Spleen (tissue), 11 donors: Measurements from ENCODE around the gene SMIM5. TPM values are rescaled to one million over a fixed set of nuclear protein-coding genes. Genes with fewer than 3 reads are reported as not detected.
A peak's percentile ranks its signal among the peaks of the same experiment; 100 is the strongest.

Experiments
- DNase-seq: peaks from one replicate; pipeline ENCODE4 v3.0.0-alpha.2; 2020
- H3K27ac ChIP-seq, 8 donors: fragments of 200-600 bp; sonication (generic) in 7 of 8; 1 replicate in 4 of 8; 2 replicates in 4 of 8; pipeline versions ENCODE4 v1.5.0 to v1.8.0; 2016 to 2021; ENCODE audit warnings: inconsistent platforms in 4 of 8, mild to moderate bottlenecking in 4 of 8, moderate library complexity in 1 of 8
- H3K27me3 ChIP-seq, 7 donors: fragments of 200-600 bp; sonication (generic) in 6 of 7; replicated peaks in 1 of 7; 1 replicate in 4 of 7; 2 replicates in 3 of 7; pipeline versions ENCODE4 v1.5.0 to v1.8.0; 2016 to 2021; ENCODE audit warnings: inconsistent platforms in 3 of 7, mild to moderate bottlenecking in 1 of 7
- H3K36me3 ChIP-seq, 6 donors: fragments of 200-600 bp; sonication (generic) in 5 of 6; 1 replicate in 4 of 6; 2 replicates in 2 of 6; pipeline versions ENCODE4 v1.5.0 to v1.8.0; 2016 to 2021; ENCODE audit warnings: inconsistent platforms in 2 of 6
- H3K4me1 ChIP-seq, 6 donors: fragments of 200-600 bp; sonication (generic) in 5 of 6; 1 replicate in 3 of 6; 2 replicates in 3 of 6; pipeline versions ENCODE4 v1.5.0 to v1.8.0; 2016 to 2021; ENCODE audit warnings: inconsistent platforms in 3 of 6
- H3K4me3 ChIP-seq, 8 donors: fragments of 200-600 bp; sonication (generic) in 7 of 8; 1 replicate in 4 of 8; 2 replicates in 4 of 8; pipeline versions ENCODE4 v1.5.0 to v1.8.0; 2016 to 2021; ENCODE audit warnings: inconsistent platforms in 4 of 8, mild to moderate bottlenecking in 4 of 8, moderate library complexity in 2 of 8
- H3K9me3 ChIP-seq, 8 donors: fragments of 200-600 bp; sonication (generic) in 7 of 8; 1 replicate in 4 of 8; 2 replicates in 4 of 8; pipeline versions ENCODE4 v1.5.0 to v1.8.0; 2016 to 2021; ENCODE audit warnings: inconsistent platforms in 4 of 8
- CTCF ChIP-seq, 11 experiments: fragments of 200-600 bp in 7 of 11; fragments of 450-650 bp in 4 of 11; sonication (generic) in 4 of 11; IDR thresholded peaks in 8 of 11; conservative IDR thresholded peaks in 3 of 11; 1 replicate in 7 of 11; 2 replicates in 4 of 11; pipeline versions ENCODE4 v1.4.0 to v1.8.0; 2016 to 2021; ENCODE audit warnings: antibody characterized with exemption in 11 of 11, inconsistent platforms in 4 of 11, mild to moderate bottlenecking in 1 of 11
- POLR2A ChIP-seq, 3 donors: fragments of 450-650 bp; IDR thresholded peaks; one replicate each; pipeline ENCODE4 v1.5.1; 2017; ENCODE audit warnings: antibody characterized with exemption in 3 of 3, mild to moderate bottlenecking in 1 of 3
- POLR2AphosphoS5 ChIP-seq, 3 donors: sonication (generic); formaldehyde crosslinking; IDR thresholded peaks; one replicate each; pipeline ENCODE4 v1.5.1; 2017; ENCODE audit warnings: antibody characterized with exemption in 3 of 3
- WGBS, 5 donors: extraction: QIAGEN DNeasy Blood & Tissue Kit in 3 of 5; methylation state at CpG; one replicate each; pipeline versions ENCODE4 v1.1.5 to v1.1.7; 2013 to 2018; 5-methylcytosine and 5-hydroxymethylcytosine counted together
- intact Hi-C: fragments of 100-400 bp; cut with DNase I; formaldehyde crosslinking; loops from one replicate; pipeline ENCODE4 v1.15.0; 2023; ENCODE audit warnings: low total_unique reads
- polyA plus RNA-seq, 3 donors: library from polyadenylated mRNA; stranded (reverse); fragments of 200-250 nt; gene quantifications; one replicate each; pipeline ENCODE4 v1.2.1, GENCODE V29; 2013
- total RNA-seq, 7 donors: library from RNA; depleted of rRNA in 3 of 7; stranded (reverse); fragments of >200 nt in 3 of 7; fragmentation: NEBNext Ultra II Directional in 4 of 7; extraction: Animal tissue kit (Norgen Biotek cat#: 25700) in 4 of 7; gene quantifications; one replicate each; pipeline versions ENCODE4 v1.1.0 to v1.2.1, GENCODE V29; 2016 to 2021
- donor health status: healthy with polysubstance abuse.
- donor health status: DM: no; HTN: no; CAD: no; lungs with moderate emphysema.
- donor health status: DM: no; HTN: no; CAD: no.
- donor health status: Bipolar disorder and iron deficiency.
- donor health status: healthy.
- donor health status: DM: no; HTN: no; CAD: no.
- donor health status: DM: yes; HTN: yes; CAD: no.

Gene SMIM5
- total and polyA plus RNA-seq, 10 donors = 2.1 to 5.1 (median 3.7) TPM

DNA sequence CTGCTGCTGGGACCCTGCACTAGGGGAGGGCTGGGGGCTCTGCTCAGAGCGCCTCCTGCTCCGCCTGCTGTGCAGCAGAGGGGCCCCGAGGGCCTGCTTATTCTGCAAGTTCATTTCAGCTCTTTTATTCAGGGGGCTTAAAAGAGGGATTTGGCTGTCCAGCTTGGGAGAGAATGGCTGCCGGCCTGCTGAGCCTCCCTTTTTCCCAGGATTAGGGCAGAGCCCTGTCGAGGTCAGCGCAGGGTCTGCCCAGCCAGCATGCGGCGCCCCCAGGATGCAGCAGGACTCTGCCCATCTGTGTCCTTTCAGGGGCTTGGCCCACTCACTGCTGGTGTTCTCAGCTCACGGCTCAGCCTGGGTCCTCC lies 1.1 kb downstream of the SMIM5 start:
- intact Hi-C loops = no loop called here
- Histone ChIP-seq H3K4me3 (peak overlapping the region in 1 of 8 donors; percentile 7), H3K9me3 (no peaks in the 10 kb centered on the region), H3K36me3 (peaks cover 0 to 54% (median 9%) of the 10 kb centered on the region in 6 donors), H3K27me3 (no peaks in the 10 kb centered on the region), H3K4me1 (peaks cover 14 to 24% (median 21%) of the 10 kb centered on the region in 6 donors), H3K27ac (peak overlapping the region in 5 of 8 donors; percentile 51 to 73 (median 68))
- 78 to 95% (median 87%) methylated on average over 7 to 9 of the region's 9 CpGs for WGBS, 5 donors
- DNase-seq = no peak
- no peak for TF ChIP-seq CTCF (IDR thresholded peaks at IDR 0.05 in 8 of 11, conservative IDR thresholded peaks at IDR 0.05 in 3 of 11)
- no peak for TF ChIP-seq POLR2A (IDR thresholded peaks at IDR 0.05)
- TF ChIP-seq POLR2AphosphoS5 (IDR thresholded peaks at IDR 0.05) = no peak

DNA sequence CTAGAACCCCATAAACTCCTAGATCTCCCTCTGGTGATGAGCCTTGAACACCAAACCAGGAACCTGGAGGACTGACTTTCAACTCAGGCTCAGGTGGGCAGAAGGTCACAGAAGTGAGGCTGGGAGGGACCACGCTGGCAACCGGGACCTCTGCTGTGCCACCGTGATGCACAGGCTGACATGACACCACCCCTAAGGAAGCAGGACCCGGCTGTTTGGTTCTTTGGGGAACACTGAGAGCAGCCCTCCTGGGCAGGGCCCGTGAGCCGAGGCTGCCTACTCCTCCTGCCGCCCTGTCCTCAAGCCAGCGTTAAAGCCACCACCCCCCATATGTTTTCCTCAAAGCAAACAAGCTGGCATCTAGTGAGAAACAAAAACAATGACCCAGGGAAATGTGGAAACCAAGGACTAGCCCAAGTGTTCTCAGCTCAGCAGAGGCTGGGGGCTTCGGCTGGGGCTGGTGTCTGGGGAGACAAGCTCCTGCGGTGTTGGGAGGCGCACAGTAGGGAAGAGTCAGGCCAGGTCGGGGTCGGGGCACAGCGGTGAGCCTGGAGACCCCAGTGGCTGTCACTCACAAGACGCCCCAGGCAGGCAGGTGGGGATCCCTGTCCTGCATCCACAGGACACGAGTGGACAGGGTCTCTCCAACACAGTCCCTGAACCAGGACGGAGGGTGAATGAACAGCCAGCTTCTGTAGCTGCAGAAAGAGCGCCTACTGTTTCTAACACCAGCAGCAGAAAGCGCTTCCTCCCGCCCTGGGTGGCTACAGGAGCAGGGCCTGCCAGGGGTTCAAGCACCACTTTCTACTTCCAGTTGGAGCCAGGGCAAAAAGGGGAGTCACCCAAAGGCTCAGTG lies 1.7 kb downstream of the SMIM5 start:
- H3K4me3 ChIP-seq = no peak overlapping the region
- peaks cover 0 to 54% (median 10%) of the 10 kb centered on the region in 6 donors for H3K36me3 ChIP-seq
- peak overlapping the region in 1 of 8 donors; percentile 73 for H3K27ac ChIP-seq
- 87 to 92% (median 90%) methylated on average over 15 to 20 of the region's 20 CpGs for WGBS, 5 donors
- H3K27me3 ChIP-seq = no peaks in the 10 kb centered on the region
- peak; percentile 63 for DNase-seq
- no peaks in the 10 kb centered on the region for H3K9me3 ChIP-seq
- TF ChIP-seq POLR2A (IDR thresholded peaks at IDR 0.05) (no peak), POLR2AphosphoS5 (IDR thresholded peaks at IDR 0.05) (no peak), CTCF (IDR thresholded peaks at IDR 0.05 in 8 of 11, conservative IDR thresholded peaks at IDR 0.05 in 3 of 11) (no peak)
- intact Hi-C loops = no loop called here
- peaks cover 14 to 24% (median 21%) of the 10 kb centered on the region in 6 donors for H3K4me1 ChIP-seq

- no peak for DNase-seq
- H3K9me3 ChIP-seq = no peaks in the 10 kb centered on the region
These were observed 2.5 kb downstream of the SMIM5 start for GRCh38 chr17:75635610-75636202.

More at GRCh38 chr17:75635610-75636202, 2.5 kb downstream of the SMIM5 start:
- WGBS, 5 donors = 51 to 67% (median 64%) methylated on average over 6 to 16 of the region's 16 CpGs
- H3K36me3 ChIP-seq = peaks cover 0 to 54% (median 9%) of the 10 kb centered on the region in 6 donors
- H3K27me3 ChIP-seq = no peaks in the 10 kb centered on the region
- H3K27ac ChIP-seq = peak overlapping the region in 1 of 8 donors; percentile 73
- no peak overlapping the region for H3K4me3 ChIP-seq
- intact Hi-C loops = no loop called here
- H3K4me1 ChIP-seq = peaks cover 14 to 24% (median 21%) of the 10 kb centered on the region in 6 donors
- TF ChIP-seq POLR2A (IDR thresholded peaks at IDR 0.05) = no peak
- no peak for TF ChIP-seq CTCF (IDR thresholded peaks at IDR 0.05 in 8 of 11, conservative IDR thresholded peaks at IDR 0.05 in 3 of 11)
- no peak for TF ChIP-seq POLR2AphosphoS5 (IDR thresholded peaks at IDR 0.05)
